Skin of body (tissue), 2 donors: ENCODE data around the gene ZNF334. TPM values are rescaled to one million over a fixed set of nuclear protein-coding genes. Genes with fewer than 3 reads are reported as not detected.

Experiments used
- DNase-seq: peaks from one replicate; lab custom pipeline; 2025; lab: John Stamatoyannopoulos, UW
- total RNA-seq: library from RNA; depleted of rRNA; stranded (reverse); fragments of >200 nt; gene quantifications from one replicate; pipeline ENCODE4 v1.2.3, GENCODE V29; 2014

The ZNF334 gene
- total RNA-seq, 1 donor from 2014 or later, result 7.6 TPM

DNA sequence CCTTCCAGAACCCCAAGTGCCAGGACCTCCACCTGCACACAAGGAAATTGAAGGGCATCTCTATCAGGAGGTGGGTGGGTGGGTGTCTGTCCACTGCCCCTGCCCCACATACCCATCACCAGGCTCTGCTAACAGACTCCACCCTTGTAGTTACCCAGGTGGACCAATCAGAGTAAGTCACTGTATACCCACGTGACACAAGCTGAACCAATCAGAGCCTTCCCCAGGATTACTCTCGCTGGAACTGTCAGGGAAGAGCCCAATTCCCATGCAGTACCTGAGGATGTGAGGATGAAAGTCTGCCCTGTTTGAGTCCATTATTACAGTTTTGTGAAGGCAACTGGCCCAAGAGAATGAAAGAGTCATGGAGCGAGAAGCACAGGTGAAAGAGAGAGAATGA lies 32.9 kb upstream of the ZNF334 start:
- no peak for DNase-seq

DNA sequence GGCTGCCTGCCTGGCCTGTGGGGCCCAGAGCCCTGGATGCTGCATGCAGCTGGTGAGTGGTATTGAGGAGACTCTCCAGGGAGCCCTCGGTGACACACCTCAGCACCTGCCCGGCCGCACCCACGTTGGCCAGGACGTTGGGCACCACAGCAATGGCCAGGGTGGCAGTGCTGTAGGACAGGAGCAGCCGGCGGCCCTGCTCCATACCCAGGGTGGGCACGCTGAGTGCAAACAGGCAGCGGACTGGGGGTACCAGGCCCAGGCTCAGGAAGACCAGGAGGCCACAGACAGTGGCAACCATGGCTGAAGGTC lies 32.4 kb upstream of the ZNF334 start:
- DNase-seq, result no peak

DNA sequence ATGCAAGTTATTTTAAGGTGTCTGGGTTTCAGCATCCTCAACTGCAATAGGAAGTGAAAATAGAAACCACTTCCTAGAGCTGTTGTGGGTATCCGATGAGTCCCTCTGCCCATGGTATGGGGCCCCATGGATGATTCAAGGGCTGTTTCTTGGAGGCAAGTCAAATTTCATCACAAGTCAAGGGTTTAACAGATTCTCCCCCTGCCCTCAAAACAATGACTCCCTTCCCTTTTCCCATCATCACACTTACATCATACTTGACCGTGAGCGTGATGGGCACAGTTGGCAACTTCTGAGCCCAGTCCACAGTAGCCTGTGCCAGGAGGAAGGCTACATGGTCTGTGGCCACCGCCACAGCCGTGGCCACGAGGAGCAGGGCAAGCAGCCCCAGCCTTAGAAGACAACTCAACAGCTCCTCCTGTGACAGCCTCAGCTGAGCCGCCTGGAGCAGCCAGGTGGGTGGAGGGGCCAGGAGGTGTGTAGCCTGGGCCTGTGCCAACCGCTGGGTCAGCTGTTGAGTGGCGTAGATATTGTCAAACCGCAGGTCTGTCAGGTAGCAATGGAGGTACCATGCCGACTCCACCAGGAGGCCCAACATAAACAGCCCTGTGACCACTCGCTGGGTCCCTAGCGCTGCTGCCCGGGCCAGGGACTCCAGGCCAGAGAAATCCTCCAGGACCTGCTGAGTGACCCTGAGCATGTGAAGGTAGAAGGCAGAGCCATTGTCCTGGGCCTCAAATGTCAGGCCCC lies 31.9 kb upstream of the ZNF334 start:
- DNase-seq, result no peak

DNA sequence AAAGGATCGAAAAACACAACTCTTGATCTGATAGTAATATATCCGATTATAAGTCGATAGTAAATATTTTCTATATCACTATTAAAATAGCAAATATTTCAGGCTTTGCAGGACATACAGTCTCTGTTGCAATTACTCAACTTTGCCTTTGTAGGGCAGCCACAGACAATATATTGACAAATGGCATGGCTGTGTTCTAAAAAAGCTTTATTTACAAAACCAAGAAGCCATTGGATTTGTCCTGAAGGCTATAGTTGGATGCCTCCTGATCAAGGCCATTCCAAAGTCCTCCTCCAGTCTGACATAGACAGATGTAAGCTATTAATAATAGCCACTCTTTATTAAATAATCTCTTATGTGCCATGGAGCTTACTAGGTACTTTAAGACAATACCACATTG lies 31.2 kb upstream of the ZNF334 start:
- DNase-seq, result no peak

DNA sequence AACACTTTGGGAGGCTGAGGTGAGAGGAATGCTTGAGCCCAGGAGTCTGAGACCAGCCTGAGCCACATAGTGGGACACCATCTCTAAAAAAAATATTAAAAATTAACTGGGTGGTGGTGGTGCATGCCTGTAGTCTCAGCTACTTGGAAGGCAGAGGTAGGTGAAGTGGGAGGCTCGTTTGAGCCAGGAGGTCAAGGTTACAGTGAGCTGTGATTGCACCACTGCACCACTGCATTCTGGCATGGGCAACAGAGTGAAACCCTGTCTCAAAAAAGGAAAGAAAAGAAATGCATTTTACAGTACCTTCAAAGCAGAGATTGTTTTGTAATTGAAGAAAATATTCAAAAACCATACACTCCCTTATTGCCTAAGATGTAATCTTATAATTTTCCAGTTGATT lies 30.6 kb upstream of the ZNF334 start:
- DNase-seq, result no peak

DNA sequence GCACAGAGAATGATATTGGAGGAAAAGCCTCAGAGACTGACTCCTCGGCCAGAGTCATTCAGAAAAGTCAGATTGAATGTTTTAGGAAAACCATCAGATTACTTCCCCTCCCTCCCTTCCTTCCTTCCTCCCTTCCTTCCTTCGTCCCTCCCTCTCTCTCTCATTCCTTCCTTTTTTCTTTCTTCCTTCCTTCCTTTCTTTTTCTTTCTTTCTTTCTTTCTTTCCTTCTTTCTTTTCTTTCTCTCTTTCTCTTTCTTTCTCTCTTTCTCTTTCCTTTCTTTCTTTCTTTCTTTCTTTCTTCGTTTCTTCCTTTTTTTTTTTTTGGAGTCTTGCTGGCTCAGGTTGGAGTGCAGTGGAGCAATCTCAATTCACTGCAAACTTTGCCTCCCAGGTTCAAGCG lies 29.7 kb upstream of the ZNF334 start:
- DNase-seq, result no peak

DNA sequence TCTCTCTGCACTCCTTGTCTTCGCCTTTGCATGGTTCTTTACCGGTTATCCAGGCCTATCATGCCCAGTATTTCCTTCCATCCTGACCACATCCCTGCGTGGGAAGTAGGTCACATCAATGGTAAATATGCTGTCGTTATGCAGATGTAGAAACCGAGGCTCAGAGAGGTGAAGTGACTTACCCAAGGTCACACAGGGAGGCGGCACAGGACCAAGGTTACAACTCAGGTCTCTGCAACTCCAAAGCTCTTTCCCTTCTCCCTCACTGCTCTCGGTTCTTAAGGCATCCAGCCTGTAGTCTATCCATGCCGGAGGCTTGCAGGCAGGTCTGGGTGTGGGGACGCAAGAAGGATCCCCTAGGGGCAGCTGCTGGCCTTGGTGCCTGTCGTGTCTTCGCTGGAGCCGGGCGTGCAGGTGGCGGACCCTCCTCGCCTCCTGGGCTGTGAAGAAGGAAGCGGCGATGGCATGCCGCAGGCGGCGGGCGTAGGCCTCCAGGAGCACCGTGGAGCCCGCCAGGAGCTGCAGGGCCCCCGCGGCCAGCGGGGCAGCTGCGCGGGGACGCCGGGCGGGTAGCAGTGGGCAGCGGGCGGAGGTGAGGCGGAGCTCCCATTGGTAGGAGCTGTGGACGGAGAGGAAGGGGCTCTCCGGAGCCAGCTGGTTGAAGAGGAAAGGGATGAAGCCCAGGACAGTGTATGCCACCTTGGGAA lies 28.0 kb upstream of the ZNF334 start:
- no peak for DNase-seq

DNA sequence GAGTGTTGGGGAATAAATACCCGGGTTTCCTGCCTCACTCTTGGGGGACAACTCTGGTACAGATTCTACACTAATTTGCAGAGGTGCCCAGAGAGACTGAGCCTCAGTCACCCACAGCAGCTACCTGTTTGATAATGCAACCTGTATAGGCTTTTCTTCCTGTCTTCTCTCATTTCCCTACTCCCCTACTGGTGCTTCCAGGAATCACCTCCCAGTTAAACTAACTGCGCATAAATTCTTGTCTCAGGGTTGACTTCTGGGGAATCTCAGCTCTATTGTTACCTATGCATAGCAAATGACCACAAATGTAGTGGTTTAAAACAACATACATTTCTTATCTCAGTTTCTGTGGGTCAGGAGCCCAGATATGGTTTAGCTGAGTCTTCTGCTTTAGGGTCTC lies 25.8 kb upstream of the ZNF334 start:
- DNase-seq, result no peak

DNA sequence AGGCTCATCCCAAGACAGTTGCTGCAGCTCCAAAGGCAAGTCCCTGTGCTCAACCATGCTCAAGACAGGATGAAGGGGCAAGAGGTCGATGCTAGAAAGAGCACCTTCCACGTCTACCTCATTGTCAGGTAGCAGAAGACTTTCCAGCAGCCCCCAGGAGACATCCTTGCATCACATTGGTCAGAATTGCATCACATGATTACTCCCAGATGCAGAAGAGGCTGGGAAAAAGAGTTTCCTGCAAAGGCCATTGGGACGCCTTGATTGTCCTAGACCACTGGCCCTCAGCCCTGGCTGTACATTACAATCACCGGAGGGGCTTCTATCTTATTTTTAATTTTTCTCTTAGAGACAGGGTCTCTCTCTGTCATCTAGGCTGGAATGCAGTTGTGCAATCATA lies 17.3 kb upstream of the ZNF334 start:
- DNase-seq, result no peak

DNA sequence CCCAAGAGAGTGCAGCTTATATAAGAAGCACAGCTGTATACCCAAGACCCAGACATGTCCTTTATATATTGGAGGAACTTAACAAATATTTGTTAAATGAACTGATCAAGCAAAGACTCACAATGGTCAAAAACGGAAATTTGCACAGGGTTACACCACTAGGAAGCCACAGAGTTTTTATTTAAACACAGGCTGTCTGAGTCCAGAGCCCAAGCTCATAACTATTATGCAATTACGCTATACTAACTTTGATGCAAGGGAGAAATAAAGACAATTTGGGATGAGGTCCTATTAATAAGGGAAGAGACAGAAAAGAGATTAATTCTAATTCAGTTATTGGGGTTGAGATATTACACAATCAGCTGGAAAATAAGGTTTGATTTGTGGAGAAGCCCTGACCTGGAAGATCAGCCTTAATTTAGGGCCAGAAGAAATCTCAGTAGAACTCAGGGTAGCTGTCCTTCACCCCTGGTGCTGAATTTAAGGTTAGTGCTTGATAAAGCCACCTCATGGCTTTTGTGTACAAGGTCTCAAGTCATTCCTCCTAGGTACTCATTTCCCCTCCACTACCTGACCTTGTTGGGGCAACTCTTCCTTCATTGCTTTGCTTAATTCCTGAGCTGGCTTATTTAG lies 10.5 kb upstream of the ZNF334 start:
- no peak for DNase-seq

DNA sequence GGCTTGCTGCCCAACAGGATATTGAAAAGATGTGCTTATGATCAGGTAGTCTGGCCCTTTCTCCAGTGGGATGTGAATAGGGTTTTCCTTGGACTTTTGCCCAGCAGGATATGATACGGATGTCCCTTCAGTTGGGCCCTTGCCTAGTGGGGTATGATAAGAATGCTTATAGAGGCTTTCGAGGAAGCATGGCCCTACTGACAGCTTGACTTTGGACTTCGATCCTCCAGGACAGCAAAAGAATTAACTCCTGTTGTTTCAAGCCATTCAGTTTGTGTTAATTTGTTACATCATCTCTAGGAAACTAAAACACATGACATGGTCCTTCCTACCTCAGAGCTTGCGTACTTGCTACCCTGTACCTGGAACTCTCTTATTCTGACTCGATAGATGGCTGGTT lies 9.7 kb upstream of the ZNF334 start:
- DNase-seq, result no peak

DNA sequence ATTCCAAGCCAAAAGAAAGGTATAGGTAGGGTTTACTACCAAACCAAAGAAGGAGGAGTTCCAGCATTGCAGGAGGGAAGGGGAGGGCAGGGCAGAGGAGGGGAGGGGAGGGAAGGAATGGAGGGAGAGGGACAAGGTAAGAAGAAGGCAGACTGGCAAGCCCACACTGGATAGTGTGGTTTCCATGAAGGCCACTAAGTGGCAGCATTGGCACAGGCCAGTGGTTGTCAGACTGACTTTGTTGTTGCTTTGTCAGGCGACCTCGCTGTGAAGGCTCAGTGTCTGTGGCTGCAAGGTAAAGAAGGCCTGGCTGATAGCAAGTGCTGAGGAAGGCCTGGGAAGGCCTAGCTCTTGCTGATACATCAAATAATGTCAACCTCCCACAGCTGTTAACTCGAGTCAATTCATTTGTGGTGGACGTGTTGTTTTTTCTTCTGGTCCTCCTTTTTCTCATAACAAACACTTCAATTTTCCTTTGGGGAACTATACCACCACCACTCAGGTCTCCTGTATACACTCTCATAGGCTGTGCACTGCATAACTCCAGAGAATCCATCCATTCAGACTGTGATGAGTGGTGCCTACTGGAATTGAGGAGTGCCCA lies 7.7 kb upstream of the ZNF334 start:
- DNase-seq, result no peak

DNA sequence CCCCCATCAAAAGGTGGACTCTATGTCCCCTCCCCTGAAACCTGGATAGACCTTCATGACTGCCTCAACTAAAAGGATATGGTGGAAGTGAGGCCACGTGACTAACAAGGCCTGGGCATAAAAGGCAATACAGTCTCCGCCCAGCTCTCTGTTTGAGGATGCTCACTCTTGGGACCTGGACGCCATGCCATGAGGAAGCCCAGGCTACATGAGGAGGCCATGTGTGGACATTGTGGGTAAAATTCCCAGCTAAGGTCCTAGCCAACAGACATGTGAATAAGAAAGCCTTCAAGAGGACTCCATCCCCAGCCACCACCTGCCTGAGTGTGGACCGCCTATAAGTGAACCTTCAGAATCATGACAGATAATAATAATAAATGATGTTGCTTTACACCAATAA lies 7.2 kb upstream of the ZNF334 start:
- DNase-seq, result no peak

DNA sequence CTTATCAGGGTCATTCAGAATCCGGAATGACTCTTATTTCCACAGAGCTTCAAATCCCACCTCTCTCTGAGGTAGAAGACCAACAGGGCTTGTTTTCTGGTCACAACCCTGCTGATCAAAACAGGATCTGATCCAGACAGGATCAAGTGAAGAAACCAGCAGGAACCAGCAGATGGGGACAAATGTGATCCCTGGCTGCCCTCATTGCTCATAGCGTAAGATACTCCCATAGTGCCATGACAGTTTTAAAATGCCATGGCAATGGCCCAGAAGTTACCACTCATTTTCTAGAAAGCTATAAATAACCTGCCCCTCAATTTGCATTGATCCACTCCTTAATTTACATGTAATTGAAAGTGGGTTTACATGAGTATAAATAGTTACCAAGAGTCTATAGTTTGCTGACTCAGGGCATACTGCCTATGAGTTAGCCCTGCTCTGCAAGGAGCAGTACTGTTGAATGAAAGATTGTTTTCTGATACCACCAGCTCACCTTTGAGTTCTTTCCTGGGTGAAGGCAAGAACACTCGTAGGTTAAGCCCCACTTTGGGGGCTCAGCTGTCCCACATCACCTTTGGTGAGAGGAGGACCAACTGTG lies 6.2 kb upstream of the ZNF334 start:
- no peak for DNase-seq

DNA sequence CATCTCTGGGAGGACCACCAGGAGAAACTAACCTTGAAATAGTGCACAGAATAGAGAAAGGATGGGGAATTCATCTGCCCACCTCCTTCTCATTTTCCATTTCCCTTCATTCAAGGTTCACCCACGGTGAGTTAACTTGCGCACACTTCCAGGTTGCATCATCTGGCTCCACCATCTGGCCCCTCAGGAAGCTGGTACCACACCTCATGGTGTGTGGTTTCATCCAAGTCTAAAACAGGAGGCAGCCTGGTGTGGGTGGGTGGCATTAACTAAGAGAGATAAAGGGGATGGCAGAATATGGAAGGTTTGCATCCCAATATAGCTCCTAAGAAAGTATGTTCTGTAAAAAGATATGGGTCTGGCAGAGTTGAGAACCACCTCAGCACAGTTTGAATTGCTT lies 3.8 kb downstream of the ZNF334 start:
- DNase-seq, result no peak

DNA sequence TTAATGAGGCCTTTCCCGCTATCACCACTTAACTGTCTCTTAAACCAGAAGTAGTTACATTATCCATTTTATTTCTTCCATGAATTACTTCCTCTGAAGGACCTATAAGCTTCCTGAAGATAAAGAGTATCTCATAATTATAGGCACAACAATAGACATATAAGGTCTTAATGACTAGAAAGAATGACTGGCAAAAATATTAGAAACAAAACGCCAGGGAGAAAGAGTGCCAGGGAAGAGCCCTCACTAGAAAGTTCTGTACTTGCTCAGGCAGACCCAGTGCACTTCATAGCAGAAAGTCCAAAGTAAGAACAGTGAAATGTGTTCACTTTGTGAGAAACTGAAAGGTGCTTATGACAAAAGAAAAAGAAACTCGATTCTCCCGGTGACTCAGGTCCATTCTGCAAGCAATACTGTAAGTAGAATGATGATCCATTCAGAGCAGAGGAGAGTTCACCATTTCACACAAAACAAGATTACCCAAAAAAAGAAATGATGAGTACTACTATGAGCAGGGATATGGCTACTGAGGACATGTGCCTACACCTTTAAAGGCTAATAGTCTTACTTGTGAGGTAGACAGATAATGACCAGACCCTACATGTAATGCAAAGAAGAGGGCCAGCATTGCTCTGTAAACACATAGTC lies 5.5 kb downstream of the ZNF334 start:
- DNase-seq, result no peak

DNA sequence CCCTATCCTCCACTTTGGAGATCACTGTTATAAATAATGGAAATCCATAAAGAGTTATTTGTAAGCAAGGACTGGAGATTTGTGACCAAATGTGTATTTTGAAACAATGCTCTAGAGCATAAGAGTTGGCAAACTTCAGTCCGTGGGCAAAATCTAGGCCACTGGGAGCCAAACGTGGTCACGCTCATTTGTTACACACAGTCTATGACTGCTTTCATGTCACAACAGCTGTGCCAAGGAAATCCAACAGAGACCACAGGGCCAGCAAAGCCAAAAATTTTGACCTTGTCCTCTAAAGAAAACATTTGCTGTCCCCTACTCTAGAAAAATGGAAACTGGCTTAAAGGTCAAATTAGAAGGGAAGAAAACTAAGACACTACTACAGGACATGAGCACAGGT lies 7.9 kb downstream of the ZNF334 start:
- no peak for DNase-seq

DNA sequence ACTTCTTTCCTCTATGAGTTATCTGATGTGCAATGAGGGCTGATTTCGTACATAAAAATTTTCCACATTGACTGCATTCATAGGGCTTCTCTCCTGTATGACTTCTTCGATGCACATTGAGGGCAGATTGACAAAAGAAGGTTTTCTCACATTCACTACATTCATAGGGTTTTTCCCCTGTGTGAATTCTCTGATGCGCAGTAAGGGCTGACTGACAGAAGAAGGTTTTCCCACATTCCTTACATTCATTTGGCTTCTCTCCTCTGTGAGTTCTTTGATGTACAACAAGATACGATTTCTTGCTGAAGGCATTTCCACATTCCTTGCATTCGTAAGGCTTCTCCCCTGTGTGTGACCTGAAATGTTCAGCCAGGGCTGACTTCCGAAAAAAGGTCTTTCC lies 11.4 kb downstream of the ZNF334 start:
- no peak for DNase-seq

DNA sequence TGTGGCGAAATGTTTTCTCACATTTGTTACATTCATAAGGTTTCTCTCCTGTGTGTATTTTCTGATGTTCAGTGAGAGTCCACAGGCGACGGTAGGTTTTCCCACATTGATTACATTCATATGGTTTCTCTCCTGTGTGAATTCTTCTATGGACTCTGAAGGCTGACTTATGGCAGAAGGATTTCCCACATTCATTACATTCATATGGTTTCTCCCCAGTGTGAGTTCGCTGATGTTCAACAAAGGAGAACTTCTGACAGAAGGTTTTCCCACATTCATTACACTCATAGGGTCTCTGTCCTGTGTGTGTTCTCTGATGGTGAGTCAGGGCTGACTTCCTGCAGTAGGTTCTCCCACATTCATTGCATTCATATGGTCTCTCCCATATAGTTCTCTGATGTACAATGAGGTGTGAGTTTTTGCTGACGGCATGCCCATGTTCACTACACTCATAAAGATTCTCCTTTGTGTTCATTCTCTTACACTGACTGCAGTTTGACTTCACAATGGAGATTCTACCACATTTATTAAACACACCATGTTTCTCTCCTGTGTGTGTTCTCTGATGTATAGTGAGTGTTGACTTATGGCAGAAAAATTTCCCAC lies 11.9 kb downstream of the ZNF334 start:
- DNase-seq, result no peak

DNA sequence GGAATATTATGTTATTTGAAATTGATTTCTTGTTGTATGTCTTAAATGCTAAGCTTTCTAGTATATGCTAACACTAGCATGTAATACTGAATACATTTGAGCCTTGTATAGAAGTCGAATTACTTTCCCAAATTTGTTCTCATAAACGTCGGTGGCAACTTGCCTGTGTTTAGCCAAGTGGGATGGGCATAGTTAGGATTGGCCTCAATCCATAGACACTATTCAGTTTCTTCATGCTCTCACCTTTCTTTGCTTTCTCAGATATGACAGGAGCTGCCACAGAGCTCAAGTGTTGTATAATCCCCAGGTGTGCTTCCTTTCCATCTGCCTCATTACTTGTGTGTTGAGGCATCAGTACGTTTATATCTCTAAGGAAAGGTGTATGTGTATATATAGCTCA lies 19.3 kb downstream of the ZNF334 start:
- no peak for DNase-seq

DNA sequence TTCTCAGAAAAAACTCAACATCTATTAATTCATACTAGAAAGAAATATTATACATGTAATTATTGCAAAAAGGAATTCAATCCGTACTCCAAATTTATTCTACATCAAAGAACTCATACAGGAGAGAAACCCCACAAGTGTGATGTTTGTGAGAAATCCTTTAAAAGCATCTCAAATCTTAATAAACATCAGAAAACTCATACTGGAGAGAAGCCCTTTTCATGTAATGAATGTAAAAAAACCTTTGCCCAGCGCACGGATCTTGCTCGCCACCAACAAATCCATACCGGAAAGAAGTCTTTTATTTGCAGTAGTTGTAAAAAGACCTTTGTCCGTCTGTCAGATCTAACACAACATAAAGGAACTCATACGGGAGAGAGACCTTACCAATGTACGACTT lies 22.0 kb downstream of the ZNF334 start:
- no peak for DNase-seq
